Fibroblast of lung (primary cell): ENCODE data around the gene CMTM4. TPM values are rescaled to one million over a fixed set of nuclear protein-coding genes. Genes with fewer than 3 reads are reported as not detected.
A peak's percentile ranks its signal among the peaks of the same experiment; 100 is the strongest.

Source experiments
- DNase-seq, 2 donors: peaks; one replicate each; pipeline versions ENCODE4 v3.0.0 to v3.0.0-alpha.2; 2010; ENCODE audit warnings: low read depth in 2 of 2
- H2AFZ ChIP-seq: 2 replicates; pipeline ENCODE4 v1.5.1; 2012; ENCODE audit warnings: low read length, control low read depth, inconsistent platforms
- H3K27ac ChIP-seq: 2 replicates; pipeline ENCODE4 v1.5.1; 2011; ENCODE audit warnings: low read length, control low read depth; ENCODE audit not compliant: insufficient read depth
- H3K27me3 ChIP-seq: 2 replicates; pipeline ENCODE4 v1.5.1; 2011; ENCODE audit warnings: mild to moderate bottlenecking, low read length; ENCODE audit not compliant: control insufficient read depth, insufficient read depth
- H3K36me3 ChIP-seq: 2 replicates; pipeline ENCODE4 v1.5.1; 2011; ENCODE audit warnings: low read length; ENCODE audit not compliant: control insufficient read depth, insufficient read depth
- H3K4me1 ChIP-seq: 2 replicates; pipeline ENCODE4 v1.5.1; 2011; ENCODE audit warnings: low read length; ENCODE audit not compliant: control insufficient read depth, insufficient read depth; ENCODE audit errors: extremely low read depth
- H3K4me2 ChIP-seq: 2 replicates; pipeline ENCODE4 v1.5.1; 2011; ENCODE audit warnings: low read length, control low read depth; ENCODE audit not compliant: insufficient read depth; ENCODE audit errors: extremely low read depth
- H3K4me3 ChIP-seq, 4 experiments: fragments of 200-600 bp in 1 of 4; sonication (generic) in 1 of 4; replicated peaks in 1 of 4; 2 replicates each; pipeline ENCODE4 v1.5.1; 2011 to 2016; ENCODE audit warnings: low read length in 4 of 4, low read depth in 3 of 4, mild to moderate bottlenecking in 3 of 4, control low read depth in 2 of 4, inconsistent platforms in 1 of 4, mixed read lengths in 1 of 4; ENCODE audit not compliant: insufficient read depth in 1 of 4; ENCODE audit errors: control extremely low read depth in 1 of 4
- H3K79me2 ChIP-seq: 2 replicates; pipeline ENCODE4 v1.5.1; 2012; ENCODE audit warnings: mild to moderate bottlenecking, low read length, inconsistent platforms; ENCODE audit not compliant: control insufficient read depth, insufficient read depth
- H3K9ac ChIP-seq: 2 replicates; pipeline ENCODE4 v1.5.1; 2011; ENCODE audit warnings: mild to moderate bottlenecking, low read length, control low read depth; ENCODE audit not compliant: insufficient read depth
- H3K9me3 ChIP-seq: 2 replicates; pipeline ENCODE4 v1.5.1; 2012; ENCODE audit warnings: low read depth, low read length; ENCODE audit not compliant: control insufficient read depth, insufficient read depth
- H4K20me1 ChIP-seq: 2 replicates; pipeline ENCODE4 v1.5.1; 2011; ENCODE audit warnings: low read length; ENCODE audit not compliant: control insufficient read depth, insufficient read depth; ENCODE audit errors: extremely low read depth
- EZH2 ChIP-seq: IDR thresholded peaks from 2 replicates; pipeline ENCODE4 v1.5.1; 2012; ENCODE audit warnings: low read length, control low read depth, mild to moderate bottlenecking; ENCODE audit errors: missing control alignments
- polyA plus RNA-seq, 2 donors: library from polyadenylated mRNA; depleted of rRNA in 1 of 2; stranded (reverse) in 1 of 2; unstranded in 1 of 2; fragments of >200 nt; gene quantifications; 2 replicates each; pipeline ENCODE4 v1.2.1, GENCODE V29; 2011 to 2012; ENCODE audit warnings: missing spikeins in 1 of 2
- total RNA-seq: library from RNA; depleted of rRNA; stranded (reverse); fragments of >200 nt; gene quantifications from 2 replicates; pipeline ENCODE4 v1.2.1, GENCODE V29; 2014
- TF ChIP-seq, protein P1 (sequence below), 2 donors: IDR thresholded peaks in 1 of 2; conservative IDR thresholded peaks in 1 of 2; 1 replicate in 1 of 2; 2 replicates in 1 of 2; pipeline ENCODE4 v1.5.1; 2011 to 2012; ENCODE audit warnings: low read length in 2 of 2, control low read depth in 1 of 2, inconsistent platforms in 1 of 2, low read depth in 1 of 2, mild to moderate bottlenecking in 1 of 2

Gene CMTM4
- total and polyA plus RNA-seq, 2 donors (not counting 1 experiment from before 2014, with no cell fraction given): 10.2 to 12.8 TPM

DNA sequence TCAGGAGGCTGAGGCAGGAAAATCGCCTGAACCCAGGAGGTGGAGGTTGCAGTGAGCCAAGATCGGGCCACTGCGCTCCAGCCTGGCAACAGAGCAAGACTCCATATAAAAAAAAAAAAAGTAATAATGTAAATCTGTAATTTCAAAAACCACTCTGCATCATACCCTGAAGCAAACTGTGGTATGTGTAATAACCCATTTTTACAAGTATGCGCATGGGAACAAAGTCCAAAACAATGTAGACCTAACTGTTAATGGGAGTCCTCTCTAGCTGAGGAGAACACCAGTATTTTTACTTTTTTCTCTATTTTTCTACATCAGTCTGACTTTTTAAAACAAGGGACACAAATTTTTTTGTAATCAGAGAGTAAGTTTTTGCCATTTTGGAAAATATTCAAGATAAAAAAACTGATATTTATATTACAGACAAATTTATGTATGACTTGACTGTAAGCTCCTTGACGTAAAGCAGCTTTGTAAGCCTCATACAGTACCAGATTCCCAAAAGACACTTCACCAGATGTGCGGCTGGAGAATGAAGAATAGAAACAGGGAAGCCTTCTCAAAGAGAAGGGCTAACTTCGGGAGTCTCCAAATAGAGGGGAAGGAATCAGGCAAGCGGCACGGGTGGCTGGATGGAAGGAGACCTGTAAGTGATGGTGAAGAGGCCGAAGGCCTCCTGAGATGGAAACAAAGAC, 25.7 kb downstream of the CMTM4 start:
- TF ChIP-seq, protein P1, sequence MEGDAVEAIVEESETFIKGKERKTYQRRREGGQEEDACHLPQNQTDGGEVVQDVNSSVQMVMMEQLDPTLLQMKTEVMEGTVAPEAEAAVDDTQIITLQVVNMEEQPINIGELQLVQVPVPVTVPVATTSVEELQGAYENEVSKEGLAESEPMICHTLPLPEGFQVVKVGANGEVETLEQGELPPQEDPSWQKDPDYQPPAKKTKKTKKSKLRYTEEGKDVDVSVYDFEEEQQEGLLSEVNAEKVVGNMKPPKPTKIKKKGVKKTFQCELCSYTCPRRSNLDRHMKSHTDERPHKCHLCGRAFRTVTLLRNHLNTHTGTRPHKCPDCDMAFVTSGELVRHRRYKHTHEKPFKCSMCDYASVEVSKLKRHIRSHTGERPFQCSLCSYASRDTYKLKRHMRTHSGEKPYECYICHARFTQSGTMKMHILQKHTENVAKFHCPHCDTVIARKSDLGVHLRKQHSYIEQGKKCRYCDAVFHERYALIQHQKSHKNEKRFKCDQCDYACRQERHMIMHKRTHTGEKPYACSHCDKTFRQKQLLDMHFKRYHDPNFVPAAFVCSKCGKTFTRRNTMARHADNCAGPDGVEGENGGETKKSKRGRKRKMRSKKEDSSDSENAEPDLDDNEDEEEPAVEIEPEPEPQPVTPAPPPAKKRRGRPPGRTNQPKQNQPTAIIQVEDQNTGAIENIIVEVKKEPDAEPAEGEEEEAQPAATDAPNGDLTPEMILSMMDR (conservative IDR thresholded peaks at IDR 0.05 in 1 of 2, IDR thresholded peaks at IDR 0.05 in 1 of 2; ENCODE audit: low read depth in 1 of 2, low read length in 2 of 2): no peak
- TF ChIP-seq EZH2: no peak
- Histone ChIP-seq H3K9ac (no peak overlapping the region), H3K27ac (no peak overlapping the region), H3K79me2 (no peaks in the 10 kb centered on the region), H3K4me3 (no peak overlapping the region), H2AFZ (no peak overlapping the region), H4K20me1 (no peaks in the 10 kb centered on the region), H3K9me3 (no peaks in the 10 kb centered on the region), H3K4me2 (no peak overlapping the region), H3K4me1 (no peaks in the 10 kb centered on the region), H3K36me3 (no peaks in the 10 kb centered on the region), H3K27me3 (no peaks in the 10 kb centered on the region)
- DNase-seq: no peak

- Histone ChIP-seq H3K9me3 (no peaks in the 10 kb centered on the region), H4K20me1 (no peaks in the 10 kb centered on the region), H3K79me2 (no peaks in the 10 kb centered on the region), H3K9ac (no peak overlapping the region), H2AFZ (no peak overlapping the region), H3K36me3 (no peaks in the 10 kb centered on the region), H3K4me2 (no peak overlapping the region), H3K27ac (no peak overlapping the region), H3K27me3 (no peaks in the 10 kb centered on the region), H3K4me1 (no peaks in the 10 kb centered on the region), H3K4me3 (no peak overlapping the region)
- TF ChIP-seq, protein P1 (conservative IDR thresholded peaks at IDR 0.05 in 1 of 2, IDR thresholded peaks at IDR 0.05 in 1 of 2; ENCODE audit: low read depth in 1 of 2, low read length in 2 of 2): no peak
- no peak for TF ChIP-seq EZH2
- DNase-seq: peak in 1 of 2 donors; percentile 48
Measured at GRCh38 chr16:66668777-66669444, 27.6 kb downstream of the CMTM4 start.

GRCh38 chr16:66667944-66668343, 28.6 kb downstream of the CMTM4 start:
- no peaks in the 10 kb centered on the region for H3K9me3 ChIP-seq
- H3K36me3 ChIP-seq: no peaks in the 10 kb centered on the region
- no peak for DNase-seq
- TF ChIP-seq, protein P1 (conservative IDR thresholded peaks at IDR 0.05 in 1 of 2, IDR thresholded peaks at IDR 0.05 in 1 of 2; ENCODE audit: low read depth in 1 of 2, low read length in 2 of 2): no peak
- no peak for TF ChIP-seq EZH2
- H3K27me3 ChIP-seq: no peaks in the 10 kb centered on the region
- no peak overlapping the region for H3K4me2 ChIP-seq
- H3K4me3 ChIP-seq: no peak overlapping the region
- H4K20me1 ChIP-seq: no peaks in the 10 kb centered on the region
- no peak overlapping the region for H2AFZ ChIP-seq
- H3K9ac ChIP-seq: no peak overlapping the region
- H3K27ac ChIP-seq: no peak overlapping the region
- no peaks in the 10 kb centered on the region for H3K79me2 ChIP-seq
- no peaks in the 10 kb centered on the region for H3K4me1 ChIP-seq
